HG03045 (cell line): ENCODE results near the gene APOBEC4.
"Not testable (repeated sequence)": the region's sequence is repeated elsewhere in the genome, so short reads cannot be mapped to it uniquely, and the experiment has no call there.

Experiments
- ATAC-seq: cut with Tn5 transposase; IDR thresholded peaks from one replicate; pipeline ENCODE4 v1.9.1; 2021; ENCODE audit warnings: mild to moderate bottlenecking, moderate library complexity; ENCODE audit not compliant: unreplicated experiment

Gene APOBEC4, protein sequence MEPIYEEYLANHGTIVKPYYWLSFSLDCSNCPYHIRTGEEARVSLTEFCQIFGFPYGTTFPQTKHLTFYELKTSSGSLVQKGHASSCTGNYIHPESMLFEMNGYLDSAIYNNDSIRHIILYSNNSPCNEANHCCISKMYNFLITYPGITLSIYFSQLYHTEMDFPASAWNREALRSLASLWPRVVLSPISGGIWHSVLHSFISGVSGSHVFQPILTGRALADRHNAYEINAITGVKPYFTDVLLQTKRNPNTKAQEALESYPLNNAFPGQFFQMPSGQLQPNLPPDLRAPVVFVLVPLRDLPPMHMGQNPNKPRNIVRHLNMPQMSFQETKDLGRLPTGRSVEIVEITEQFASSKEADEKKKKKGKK

DNA sequence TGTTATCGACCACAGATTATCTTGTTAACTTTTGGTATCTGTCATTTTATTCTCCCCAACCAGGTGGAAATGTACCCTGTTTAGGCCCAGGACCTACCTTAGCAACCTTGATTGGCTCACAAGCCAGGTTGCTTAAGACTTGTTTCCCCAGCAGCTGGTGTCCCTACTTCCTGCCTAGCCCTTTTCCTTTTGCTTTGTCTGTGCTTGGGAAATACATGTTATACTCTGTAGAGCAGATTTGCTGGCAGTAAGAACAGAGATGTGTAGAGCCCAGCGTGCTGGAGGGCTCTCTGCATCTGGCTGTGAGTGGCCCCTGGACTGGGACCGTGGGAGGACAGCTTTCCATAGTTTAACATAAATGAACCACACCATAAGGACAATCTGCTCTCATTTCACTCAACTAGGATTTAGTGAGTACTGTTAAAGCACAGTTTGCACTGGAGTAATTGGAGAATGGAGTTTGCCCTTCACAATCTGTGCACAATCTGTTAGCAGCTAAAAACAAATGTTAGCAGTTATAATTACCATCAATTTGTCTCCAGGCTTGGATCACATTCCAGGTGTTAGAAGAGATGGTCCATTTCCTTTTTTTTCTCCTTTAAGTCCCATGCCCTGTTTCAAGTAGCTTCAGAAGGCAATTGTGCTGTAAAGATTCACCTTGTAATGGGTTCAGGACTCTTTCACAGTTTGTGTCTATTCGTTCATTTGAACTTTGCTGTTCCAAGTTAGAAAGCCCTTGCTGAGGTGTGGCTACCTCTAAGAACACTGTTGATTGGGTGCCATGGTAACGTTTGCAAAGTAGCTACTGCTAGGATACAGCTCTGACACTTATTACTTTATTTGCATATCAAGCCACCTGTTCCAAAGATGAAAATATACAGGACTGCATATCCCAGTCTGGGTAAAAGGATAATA, at the start of gene APOBEC4:
Gene APOBEC4 (minus strand): TSS at position 770 of the 915 bp plus-strand sequence. CDS start 4,535 bp downstream, outside the sequence.
- ATAC-seq: no peak

DNA sequence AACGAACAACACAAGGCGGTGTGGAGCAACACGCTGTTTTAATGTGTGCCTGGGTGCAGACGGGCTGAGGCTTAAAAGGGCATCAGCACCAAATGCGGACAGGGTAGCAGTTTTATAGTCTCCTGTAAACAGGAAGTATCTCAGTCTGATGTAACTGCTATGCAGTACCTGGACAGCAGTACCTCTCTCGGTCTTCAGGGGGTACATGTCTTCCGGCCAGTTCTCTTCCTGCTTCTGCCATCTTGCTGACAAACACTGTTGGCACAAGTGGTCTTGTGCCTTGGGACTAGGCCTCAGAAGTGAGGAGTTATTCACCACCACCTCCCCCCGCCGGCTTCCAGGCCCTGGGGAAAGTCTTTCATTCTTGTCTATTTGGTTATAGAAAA, 49.7 kb upstream of the APOBEC4 start:
- ATAC-seq: no peak

DNA sequence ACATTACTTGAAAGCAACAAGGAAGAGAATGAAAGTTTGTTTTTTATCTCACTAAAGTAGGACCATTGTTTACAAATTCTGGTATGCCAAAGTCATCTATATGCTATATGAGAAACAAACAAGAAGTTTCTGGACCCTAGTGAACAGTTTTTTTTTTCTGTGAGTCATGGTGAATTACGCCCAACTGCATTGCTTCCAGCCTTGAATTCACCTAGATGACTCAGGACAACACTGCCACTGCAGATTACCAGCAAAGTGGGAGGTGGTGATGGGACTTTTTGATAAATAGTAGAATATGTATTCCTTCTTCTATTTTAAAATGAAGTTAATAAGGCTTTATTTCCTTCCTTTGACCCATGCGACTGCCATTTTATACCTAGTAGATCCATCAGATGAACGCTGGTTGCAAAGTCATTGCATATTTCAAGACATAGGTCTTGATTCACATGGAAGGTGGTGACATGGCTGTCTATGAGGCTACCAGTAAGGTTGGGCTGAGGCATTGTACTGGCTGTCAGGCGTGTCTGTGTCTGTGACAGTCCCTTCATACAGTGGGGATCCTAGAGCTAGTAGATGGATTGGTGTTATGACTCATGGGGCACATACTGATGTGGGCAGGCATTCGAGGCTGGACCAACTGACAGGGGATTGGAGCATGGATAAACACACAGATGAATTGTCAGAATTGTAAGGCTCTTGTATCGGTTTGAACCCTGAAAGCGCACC, 49.1 kb upstream of the APOBEC4 start:
- ATAC-seq: no peak

DNA sequence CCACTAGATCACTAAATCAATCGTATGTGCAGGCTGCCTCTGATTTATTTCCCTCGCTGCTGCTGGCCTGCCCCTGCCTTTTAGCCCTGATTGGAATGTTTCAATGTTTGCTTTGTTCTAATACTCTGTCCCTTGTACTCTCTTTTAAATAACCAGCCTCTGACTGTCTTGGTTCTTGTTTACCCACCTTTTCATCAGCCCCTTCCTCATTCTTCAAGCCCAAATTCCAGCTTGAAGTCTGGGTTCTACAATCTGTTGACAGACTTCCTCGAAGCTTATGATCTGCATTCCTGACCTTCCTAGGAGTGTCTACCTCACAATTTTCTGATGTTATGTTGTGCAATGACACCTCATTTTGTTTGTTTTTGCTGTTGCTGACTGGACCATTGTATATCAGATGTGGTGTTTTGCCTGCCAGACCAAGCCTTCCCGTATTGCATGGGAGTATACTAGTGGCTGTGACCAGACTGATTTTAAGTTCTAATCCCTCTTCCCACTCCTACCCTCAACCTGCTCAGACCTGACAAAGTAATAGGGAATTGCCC, 46.6 kb upstream of the APOBEC4 start:
- ATAC-seq: no peak

DNA sequence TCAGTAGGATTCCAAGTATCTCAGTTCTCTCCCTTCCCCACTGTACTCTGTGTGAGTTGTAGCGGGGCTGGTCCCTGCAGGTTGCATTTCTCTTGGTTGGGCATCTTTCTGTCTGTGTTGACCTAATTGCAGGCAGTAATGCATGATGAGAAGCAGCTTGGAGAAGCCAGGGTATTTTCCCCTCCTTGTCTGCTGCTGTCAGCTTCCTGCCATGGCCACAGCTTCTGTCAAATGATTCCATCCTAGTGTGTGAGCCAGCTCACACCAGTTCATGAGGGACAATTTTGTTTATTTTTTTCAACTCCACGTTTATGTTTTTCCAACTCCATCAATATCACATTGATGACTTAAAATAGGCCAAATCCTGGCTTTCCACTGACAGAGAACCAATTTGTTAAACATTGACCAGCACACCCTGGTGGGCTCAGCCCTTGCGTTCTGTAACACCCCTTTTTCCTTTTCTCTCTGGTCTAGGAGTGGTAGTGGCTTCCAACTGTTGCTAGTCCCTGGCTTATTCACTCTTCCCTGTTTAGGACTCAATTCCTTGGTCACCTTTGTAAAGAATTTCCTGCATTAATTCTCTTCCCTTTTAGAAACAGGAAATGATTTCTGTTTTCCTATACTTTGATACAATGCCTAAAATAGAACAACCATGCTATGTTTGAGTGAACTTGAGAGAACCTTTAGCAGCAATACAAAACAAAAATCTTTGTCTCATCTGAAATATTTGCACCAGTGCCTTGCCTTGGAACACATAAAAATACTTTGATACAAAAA, 44.9 kb upstream of the APOBEC4 start:
- no peak for ATAC-seq

DNA sequence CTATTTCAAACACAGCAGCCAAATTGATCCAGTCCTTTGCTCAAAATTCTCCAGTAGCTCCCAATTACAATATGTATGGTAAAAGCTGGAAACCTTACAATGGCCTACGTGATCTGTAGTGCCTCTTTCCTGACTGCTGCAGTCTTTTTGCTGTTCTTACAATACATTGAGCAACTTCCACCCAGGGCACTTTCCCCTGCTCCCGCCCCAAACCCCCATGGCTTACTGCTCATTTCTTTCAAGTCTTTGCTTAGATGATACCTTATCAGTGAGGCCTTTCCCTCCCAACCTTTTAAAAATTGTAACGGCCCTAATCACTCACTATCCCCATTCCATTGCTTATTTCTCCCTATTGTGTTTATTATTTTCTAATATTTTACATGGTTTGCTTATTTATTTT, 43.9 kb upstream of the APOBEC4 start:
- no peak for ATAC-seq

DNA sequence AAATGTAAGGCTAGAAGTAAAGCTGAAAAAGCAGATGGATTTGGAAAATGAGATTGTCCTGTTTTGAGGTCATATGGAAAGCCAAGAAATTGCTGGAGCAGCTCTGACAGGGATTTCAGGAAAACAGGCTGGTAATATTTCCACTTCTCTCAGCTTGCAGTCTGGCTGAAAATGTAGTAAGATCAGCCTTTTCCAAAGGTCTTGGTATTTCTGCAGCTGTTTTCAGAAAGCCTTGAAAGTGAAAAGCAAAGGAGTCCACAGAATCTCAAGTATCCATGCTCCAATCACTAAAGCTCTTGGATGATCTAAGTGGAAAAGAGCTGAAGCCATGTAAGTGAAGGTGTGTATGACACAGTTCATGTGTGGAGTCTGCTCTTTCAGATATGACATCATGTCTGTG, 41.6 kb upstream of the APOBEC4 start:
- no peak for ATAC-seq

DNA sequence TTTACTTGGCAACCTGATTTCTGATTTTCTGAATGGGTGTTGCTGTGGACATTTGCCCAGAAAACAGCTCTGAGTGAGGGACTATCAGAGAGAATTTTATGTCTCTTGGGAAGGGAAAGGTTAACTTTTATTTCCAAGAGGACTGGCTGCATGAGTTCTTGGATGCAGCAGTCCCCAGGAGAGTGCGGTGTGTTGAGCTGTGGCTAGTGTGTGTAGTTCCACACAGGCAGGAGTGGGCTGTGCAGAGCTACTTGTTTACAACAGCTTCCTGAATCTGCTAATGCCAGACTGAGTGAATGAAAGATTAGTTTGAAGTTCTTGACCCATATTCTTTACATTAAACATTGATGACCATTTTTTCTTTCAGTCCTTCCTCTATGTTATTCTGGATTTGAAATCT, 41.0 kb upstream of the APOBEC4 start:
- no peak for ATAC-seq

DNA sequence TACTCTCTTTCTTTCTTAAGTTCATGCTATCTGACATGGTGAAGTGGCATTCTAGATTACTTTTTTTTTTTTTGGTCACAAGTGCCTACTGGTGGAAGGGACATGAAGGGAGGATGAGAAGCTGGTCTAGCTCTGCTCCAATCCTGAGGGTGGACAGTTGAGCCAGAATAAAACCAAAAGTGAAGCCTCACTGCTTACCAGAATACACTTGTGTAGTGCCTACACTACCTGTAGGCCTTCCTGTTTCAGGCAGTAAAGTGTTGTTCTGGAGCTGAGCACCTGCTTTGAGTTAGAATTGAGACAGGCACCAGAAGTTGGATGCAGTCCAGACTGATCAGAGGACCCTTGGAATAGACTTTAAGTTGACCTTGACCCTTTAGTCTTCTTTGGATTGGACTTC, 40.4 kb upstream of the APOBEC4 start:
- no peak for ATAC-seq

DNA sequence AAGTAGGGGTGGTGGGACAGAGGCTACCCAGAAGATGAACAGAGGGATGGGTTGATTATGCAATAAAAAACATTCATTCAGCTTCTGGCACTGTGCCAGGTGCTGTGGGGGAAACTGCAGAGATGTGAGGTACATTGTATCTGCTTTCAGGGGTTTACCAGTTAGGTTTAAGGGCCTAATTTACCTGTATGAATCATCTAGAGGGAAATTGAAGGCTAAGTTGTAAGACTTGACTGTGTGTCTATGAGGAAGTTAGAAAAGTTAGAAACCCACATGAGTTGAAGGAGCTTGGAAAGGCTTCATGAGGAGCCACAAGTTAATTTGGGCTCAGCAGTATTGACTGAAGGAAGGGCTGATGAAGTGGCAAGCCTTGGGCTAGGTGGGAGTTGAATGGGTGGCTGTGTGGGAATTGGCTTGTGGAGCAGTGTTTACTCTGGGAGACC, 36.7 kb upstream of the APOBEC4 start:
- no peak for ATAC-seq

DNA sequence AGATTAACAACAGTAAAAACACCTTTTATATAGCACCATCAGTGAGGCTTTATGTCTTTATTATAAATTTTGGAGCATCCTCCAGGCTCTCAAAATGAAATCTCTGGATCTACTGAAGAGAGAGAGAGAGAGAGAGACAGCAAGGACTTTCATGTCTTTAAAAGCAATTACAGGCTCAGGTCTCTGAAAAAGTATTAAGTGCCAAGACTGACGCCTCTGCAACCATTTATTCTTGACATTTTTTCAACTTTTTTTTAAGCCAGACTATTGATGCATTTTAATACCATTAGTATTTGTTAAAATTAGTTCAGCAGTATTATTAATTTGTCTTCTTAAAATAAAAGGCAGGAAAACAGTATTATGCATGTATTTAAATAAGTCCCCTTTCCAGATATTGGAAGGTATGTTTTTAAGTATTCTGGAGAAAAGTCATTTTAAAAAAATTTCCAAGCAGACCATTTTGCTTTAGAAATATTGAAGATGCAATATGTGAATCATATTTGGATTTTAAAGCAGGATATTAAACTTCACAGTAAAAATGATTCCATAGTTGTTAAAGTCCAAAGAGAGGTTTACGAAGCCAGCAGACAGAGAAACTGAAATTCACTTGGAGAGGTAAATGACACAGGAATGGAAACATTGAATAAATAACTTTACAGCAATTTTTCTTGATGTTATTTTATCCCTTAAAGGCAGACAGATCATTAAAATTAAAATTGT, 35.4 kb upstream of the APOBEC4 start:
- no peak for ATAC-seq

DNA sequence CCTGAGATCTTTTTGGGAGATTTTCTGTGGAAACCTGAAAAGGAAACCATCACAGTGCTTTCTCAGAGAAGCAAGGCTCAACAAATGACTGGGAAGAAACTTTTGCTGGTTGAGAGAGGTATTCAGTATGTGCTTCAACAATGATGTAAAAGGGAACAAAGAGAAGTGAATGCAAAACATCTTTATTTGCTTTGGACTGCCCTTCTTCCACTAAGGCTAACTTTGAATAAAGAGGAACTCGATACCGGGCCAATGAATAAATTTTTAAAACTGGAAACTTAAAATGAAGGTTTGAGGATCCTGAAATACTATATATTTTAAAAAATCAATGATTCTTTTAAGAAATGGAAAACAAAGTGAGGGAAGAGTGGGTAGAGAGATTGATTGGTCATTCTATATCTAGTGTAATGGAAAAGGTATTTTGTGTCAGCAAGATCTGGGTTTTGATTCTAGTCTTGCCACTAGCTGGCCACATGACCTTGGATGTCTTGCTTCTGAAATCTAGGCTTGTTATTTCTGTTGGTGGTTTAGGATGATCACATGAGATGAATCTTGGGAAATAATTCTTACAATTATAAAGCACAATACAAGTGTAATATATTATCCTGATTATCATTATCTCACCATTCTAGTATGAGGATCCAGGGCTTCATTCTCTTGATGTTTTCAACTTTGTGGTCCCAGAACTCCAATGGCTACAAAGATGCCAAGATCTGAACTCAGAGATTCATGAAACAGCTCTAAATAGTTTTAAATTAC, 34.6 kb upstream of the APOBEC4 start:
- ATAC-seq: no peak

DNA sequence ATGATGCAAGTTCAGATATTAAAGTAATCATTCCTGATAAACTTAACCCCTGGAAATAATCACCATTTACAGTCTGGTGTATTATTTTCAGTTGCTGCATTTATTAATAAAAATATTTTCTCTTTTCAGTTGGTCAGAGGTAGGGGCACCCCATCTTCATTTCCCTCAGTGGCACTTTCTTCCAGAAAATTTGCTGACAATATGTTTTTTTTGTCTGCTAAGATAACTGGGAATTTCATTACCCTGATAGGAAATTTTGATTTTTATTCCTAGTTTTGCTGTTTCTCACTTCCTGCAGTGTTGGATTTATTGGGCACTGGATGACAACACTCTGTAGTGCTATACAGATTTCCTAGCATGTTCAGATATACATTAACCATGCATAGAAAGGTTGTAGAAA, 33.1 kb upstream of the APOBEC4 start:
- no peak for ATAC-seq

DNA sequence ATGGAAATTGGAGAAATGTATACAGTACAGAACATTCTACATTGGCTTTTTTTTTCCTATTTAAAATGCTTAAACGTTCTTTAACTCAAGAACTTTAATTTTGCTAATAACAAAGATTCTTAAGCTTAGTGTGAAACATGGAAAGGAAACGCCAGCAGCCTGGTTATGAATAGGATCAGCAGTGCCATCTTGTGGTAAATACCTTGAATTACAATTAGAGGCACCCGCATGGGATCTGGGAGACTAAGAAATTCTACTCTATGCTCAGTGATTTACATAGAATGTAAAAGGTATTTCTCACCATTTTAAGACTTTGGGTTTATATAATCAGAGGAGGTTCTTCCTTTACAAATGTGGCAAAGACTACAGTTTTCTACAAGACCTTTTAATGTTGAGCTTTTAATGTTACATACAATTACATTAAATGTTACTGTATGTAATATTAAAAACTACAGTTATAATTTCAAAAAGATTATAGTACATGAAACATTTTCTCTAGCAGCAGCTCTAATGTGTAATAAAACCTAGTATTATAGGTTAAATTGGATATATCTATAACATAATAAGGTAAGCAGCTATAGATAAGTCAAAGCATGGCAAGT, 32.1 kb upstream of the APOBEC4 start:
- ATAC-seq: no peak

DNA sequence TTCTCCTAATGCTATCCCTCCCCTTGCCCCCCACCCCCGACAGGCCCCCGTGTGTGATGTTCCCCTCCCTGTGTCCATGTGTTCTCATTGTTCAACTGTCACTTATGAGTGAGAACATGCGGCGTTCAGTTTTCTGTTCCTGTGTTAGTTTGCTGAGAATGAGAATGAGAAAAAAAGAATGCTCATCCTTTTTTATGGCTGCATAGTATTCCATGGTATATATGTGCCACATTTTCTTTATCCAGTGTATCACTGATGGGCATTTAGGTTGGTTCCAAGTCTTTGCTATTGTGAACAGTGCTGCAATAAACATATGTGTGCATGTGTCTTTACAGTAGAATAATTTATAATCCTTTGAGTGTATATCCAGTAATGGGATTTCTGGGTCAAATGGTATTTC, 26.2 kb upstream of the APOBEC4 start:
- ATAC-seq: not testable (repeated sequence)

DNA sequence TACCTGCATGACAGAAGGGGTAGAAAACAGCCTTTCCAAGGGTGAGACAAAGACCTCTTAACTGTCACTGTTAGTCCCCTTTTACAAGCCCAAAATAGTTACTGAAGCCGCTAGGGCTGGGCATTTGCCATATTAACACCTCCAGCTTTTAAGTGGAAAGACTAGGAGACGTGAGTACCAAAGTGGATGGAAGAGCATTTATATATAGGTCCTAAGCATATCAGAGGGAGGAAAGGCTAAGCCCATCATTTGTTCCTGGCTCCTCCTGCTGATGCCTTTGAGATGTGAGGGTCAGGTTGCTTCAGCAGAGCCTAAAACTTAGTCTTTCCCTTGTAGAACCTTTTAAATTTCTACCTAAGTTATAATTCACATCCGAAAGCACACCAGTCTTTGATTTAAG, 25.7 kb upstream of the APOBEC4 start:
- ATAC-seq: no peak

DNA sequence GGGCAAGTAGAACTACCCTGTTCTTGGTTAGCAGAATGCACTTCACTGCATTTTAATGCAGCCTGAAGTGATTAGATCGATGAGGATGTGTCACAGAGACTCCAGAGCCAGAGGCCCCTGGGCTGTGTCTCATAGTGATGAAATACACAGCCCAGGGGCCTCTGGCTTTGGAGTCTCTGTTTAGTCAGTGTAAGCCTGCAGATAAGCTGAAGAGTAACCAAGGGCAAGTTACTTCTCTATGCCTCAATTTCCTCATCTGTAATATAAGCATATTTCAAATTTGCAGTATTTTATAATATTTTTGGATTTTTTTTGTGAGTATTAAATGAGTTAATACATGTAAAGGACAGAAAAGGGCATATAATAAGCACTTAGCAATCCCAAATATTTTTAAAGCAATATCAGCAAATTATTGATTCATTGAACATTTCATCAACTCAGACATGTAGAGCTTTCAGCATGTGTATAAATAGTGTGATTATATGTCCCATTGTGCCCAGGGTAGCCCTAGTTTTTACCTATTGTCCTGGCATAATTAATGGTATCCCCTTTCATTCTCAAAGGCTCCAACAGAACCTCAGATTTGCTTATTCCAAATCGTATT, 23.6 kb upstream of the APOBEC4 start:
- no peak for ATAC-seq
